ENCODE measurements around the gene LLGL2.
"Not testable (repeated sequence)": the region's sequence is repeated elsewhere in the genome, so short reads cannot be mapped to it uniquely, and the experiment has no call there.

Gene LLGL2, protein sequence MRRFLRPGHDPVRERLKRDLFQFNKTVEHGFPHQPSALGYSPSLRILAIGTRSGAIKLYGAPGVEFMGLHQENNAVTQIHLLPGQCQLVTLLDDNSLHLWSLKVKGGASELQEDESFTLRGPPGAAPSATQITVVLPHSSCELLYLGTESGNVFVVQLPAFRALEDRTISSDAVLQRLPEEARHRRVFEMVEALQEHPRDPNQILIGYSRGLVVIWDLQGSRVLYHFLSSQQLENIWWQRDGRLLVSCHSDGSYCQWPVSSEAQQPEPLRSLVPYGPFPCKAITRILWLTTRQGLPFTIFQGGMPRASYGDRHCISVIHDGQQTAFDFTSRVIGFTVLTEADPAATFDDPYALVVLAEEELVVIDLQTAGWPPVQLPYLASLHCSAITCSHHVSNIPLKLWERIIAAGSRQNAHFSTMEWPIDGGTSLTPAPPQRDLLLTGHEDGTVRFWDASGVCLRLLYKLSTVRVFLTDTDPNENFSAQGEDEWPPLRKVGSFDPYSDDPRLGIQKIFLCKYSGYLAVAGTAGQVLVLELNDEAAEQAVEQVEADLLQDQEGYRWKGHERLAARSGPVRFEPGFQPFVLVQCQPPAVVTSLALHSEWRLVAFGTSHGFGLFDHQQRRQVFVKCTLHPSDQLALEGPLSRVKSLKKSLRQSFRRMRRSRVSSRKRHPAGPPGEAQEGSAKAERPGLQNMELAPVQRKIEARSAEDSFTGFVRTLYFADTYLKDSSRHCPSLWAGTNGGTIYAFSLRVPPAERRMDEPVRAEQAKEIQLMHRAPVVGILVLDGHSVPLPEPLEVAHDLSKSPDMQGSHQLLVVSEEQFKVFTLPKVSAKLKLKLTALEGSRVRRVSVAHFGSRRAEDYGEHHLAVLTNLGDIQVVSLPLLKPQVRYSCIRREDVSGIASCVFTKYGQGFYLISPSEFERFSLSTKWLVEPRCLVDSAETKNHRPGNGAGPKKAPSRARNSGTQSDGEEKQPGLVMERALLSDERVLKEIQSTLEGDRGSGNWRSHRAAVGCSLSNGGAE

DNA sequence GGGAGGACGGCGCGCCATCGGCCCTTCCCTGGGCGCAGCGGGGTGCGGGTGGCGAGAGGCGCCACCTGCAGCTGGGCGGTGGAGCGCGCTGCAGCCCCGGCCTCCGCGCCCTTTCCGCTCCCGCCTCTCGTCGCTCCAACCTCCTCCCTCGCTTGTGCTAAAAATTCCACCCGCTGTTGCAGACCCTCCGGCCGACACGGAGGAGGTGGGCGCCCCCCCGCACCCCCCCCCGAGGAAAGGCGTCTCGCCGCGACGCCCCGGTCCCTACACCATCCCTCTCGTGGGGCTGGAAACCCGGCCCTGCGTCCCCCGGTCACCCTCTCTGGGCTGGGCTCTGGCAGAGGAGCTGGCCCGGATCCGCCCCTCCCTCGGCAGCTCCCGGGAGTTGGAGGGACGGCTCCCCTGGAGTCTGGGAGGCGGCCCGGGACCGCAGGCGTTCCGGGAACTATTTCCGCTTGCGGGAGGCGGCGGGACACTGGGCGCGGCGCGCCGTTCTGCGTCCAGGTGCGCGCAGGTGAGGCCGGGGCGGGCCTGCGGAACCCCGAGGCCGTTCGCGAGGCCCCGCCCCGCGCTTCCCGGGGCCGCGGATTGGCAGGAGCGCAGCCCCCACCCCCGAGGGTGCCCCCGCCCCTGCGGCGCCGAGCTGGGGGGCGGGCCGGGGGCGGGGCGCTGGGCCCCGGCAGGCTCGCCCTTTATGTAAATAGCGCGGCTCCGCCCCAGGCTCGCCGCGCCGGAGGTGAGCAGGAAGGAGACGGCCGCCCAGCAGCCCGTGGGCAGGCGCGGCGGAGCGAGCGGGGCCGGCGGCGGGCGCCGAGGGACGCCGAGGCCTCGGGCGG is at the start of gene LLGL2:
Gene LLGL2 (plus strand): TSS at position 728 of the 836 bp plus-strand sequence. CDS start 17,730 bp downstream, outside the sequence.
- peak; percentile 74 for DNase-seq

DNA sequence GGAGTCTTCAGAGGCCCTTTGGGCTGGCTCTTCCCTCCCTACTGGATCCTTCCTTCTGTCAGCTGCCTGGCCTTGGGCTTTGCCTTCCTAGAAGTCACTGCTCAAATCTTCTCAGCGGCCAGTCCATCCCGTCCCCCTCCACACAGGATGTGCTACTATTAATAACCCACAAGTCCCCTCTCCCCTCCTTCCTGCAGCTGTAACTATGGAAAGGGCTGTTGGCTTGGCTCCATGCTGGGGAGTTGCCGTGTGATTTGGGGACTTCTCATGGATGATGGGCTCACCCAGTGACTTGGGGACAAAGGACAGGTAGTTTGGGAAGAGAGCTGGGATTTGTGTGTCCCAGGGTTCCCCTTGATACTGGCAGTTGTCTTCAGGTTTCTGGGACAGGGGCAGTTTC is 49.6 kb upstream of the LLGL2 start:
- no peak for DNase-seq

DNA sequence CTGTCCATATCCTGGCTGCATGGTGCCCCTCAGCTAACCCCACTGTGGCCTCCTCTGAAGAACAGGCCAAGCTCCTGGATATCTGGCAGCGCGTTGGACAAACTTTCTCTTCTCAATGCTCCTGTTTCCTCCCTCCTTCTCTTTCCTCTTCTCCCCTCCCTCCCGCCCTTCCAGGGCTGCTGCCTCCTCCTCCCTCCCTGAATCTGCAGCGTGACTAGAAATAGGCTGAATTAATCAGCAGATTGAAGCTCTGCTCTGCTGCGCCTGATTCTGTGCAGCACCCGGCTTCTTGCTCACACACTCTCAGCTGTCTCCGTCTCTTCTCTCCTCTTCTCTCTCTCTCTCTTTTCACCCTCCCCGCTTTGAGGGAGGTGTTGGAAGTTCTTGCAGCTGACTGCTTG is 49.2 kb upstream of the LLGL2 start:
- DNase-seq: no peak

DNA sequence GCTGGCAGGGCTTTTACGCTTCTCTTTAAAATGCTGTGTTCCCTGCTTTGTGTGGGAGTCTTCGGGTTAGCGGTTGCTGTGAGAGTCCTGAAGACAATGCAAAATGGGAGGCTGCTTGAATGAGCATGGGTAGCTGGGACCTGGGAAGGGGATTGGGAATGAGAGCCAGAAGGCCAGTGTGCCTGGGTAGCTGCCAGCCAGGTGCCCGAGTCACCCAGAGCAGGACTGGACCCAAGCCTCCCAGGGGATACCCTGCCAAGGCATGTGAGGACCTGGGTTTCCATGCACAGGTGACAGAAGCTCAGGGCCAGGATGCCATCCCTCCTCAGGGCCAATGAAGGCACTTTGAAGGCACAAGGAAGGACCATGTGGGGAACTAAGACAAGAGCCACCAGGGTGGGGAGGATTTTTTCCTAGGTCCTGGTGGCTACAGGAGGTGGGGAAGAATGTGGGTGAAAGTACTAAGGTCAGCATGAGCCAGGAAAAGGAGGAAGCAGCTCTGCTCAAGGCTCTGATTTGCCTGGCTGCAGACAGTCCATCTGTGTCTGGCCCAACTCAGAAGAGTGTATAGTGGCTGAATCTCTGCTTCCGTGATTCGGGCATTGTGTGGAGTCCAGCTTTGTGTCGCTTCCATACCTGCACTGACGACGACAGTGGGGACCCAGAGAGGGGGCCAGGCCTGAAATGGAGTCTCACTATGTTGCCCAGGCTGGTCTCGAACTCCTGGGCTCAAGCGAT is 48.6 kb upstream of the LLGL2 start:
- no peak for DNase-seq

DNA sequence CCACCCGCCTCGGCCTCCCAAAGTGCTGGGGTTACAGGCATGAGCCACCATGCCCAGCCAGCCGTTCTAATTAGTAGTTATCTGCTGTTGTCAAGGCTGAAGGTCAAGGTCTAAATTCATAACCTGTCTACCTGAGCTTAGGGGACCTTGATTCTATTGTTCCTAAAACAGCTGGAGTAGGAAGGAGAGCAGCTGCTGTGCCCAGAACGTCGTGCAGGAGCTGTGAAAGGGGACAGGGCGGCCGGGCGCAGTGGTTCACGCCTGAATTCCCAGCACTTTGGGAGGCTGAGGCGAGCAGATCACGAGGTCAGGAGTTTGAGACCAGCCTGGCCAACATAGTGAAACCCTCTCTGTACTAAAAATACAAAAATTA is 48.0 kb upstream of the LLGL2 start:
- not testable (repeated sequence) for DNase-seq

DNA sequence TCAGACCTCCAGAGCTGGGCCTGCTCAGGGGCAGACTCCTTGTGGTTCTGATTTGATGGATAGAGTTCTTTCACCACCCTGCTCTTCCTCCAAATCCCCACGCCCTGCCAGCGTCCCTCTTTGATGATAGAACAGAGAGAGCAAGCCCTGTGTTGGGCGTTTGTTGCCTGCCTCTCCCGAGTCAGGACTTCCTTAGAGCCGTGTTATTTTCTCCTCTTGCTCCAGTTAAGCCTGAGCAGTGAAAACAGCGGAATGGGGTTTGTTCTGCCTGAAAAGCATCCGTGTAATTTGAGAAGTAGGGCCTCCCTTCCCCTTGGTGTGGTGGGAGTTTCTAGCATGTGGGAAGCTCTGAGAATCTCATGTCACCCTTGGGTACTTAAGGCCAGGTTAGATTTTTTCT is 47.0 kb upstream of the LLGL2 start:
- no peak for DNase-seq

DNA sequence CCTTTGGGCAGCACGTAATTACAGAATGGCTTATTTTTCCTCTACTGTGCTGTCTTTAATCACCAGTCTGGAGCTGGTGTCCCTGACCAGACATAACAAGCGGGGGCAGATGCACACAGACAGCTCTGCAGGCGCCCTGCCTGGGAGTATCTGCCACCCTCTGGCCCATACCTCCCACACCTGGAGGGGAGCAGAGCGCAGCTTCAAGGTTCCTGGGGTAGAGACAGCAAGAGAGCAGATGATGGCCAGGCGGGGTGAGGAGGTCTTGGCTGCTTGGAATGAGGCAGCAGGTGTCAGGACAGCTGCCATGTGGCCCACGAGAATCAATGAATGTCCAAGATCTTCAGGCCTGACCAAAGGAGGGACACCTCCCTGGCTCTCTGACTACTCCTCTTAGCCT is 45.2 kb upstream of the LLGL2 start:
- DNase-seq: no peak

DNA sequence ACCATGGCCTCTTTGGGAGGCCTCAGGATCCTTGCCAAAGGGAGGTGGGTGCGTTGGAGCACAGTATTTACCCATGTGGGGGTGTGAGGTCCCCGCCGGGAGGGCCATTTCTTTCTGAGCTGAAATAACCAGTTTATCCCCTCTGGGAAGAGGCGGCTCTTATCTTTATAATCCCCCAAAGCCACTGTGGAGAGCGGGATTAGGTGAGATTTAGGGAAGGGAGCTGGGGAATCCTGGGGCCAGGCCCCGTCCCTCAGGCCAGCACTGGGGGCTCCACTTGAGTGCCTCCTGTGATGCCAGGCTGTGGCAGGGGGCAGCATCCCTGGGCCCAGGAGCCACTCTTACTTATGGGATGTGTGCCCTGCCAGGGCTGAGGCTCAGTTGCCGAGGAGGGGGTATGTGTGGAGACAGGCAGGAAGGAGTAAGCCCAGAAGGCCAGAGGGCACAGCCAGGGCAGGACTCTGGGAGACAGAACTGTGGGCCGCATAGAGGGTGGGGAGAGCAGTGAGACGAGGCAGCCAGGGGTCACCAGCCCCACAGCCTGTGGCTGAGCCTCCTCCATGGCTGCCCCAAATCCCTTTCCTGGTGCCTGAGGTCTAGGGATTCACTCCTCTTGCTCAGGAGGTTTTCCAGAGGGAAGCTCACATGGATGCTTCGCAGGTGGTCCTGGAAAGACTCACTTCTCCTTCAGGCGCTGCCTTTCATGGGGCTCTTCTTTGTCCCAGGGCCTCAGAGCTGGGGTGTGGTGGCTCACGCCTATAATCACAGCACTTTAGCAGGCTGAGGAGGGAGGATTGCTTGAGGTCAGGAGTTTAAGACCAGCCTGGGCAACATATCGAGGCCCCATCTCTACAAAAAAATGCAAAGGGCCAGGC is 44.1 kb upstream of the LLGL2 start:
- no peak for DNase-seq

DNA sequence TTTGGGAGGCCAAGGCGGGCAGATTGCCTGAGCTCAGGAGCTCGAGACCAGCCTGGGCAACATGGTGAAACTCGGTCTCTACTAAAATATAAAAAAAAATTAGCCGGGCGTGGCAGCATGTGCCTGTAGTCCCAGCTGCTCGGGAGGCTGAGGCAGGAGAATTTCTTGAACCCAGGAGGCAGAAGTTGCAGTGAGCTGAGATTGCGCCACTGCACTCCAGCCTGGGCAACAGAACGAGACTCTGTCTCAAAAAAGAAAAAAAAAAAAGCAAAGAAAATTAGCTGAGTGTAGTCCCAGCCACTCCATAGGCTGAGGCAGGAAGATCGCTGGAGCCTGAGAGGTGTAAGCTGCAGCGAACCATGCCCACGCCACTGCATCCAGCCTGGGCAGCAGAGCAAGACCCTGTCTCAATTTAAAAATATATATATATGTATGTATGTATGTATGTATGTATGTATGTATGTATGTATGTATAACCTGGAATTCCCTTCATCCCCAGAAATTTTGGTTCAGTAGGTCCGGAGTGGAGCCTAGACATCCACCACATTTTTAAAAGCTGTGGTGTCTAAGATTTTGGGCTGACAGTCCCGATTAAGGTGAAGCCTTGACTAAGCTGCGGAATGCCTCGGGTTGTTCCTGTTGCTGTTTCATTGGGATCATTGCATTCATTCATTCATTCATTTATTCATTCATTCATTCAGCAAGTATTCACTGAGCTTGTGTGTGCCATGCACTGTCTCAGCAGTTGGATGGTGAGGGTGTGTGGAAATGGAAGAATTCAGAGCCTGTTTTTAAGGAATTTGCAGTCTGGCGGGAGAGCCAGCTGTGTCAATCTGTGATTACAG is 43.2 kb upstream of the LLGL2 start:
- no peak for DNase-seq

DNA sequence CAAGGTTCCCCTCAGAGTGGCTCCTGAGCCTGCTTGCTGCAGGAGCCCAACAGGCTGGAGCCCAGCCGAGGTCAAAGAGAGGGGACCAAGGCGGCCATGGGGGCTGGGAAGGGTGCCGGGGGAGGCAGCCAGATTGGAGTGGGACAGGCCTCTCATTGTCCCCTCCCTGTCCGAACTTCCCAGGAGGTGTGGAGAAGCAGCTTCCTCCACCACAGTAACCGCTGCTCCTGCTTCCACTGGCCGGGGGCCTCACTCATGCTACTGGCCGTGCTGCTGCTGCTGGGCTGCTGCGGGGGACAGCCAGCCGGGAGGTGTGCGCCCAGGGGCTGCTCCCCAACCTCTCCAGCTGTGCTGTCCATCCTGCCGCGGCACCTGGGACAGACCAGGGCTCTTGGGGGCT is 39.8 kb upstream of the LLGL2 start:
- no peak for DNase-seq

DNA sequence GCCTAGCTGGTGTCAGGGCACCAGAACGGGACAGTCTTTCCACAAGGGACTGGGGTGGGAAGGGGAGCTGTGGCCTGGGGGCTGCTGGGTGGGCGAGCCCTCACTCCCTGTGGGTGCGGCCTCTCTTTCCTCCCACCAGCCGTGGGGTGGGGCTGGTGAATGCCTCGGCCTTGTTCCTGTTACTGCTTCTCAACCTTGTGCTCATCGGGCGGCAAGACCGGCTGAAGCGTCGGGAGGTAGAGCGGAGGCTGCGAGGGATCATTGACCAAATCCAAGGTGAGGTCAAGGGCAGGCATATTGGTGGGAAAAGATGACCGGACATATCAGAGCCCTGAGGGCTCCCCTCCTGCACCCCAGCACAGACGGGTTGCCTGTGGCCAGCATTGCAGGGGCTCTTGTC is 39.3 kb upstream of the LLGL2 start:
- no peak for DNase-seq

DNA sequence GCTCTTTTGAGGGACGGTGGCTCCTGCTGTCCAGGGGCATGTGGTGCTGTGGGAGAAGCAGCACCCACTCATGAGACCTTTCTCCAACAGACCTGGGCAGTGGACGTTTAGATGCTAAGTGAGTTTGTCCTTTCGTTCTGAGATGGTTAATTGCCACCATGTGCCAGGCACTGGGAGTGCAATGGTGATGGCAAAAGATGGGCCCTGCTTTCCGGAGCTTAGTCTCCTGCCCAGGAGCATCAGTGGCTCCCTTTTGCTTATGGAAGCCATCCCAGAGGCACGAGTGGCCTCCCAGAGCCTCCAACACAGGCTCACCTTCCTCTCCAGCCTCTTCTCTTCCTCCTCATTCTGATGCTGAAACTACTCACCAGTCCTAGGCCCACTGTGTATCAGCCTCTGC is 38.5 kb upstream of the LLGL2 start:
- no peak for DNase-seq

DNA sequence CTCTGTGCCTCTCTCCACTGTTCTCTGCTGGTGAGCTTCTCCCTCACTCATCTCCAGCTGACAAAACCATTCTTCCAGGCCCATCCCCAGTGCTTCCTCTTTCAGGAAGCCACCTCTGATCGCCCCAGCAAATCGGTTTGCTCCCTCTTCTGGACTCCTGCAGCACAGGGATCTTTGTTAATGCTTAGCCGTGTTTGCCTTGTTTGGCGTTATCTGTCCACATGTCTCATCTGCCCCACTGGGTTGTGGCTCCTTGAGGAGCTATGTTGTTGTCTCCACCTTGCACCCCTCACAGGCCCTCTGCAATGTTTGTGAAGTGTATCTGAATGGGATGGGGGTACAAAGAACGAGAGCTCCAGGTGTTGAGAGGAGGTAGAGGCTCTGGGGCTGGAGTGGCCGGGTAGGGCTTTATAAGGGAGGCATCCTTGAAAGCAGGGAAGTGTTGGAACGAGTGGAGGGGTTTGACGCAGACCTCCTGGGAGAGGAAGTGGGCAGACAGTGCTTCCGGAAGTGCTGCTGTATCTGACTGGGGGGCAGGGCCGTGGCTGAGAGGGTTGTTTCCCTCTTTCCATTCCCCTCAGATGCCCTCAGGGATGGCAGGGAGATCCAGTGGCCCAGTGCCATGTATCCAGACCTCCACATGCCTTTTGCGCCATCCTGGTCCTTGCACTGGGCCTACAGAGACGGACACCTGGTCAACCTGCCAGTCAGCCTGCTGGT is 38.0 kb upstream of the LLGL2 start:
- no peak for DNase-seq

DNA sequence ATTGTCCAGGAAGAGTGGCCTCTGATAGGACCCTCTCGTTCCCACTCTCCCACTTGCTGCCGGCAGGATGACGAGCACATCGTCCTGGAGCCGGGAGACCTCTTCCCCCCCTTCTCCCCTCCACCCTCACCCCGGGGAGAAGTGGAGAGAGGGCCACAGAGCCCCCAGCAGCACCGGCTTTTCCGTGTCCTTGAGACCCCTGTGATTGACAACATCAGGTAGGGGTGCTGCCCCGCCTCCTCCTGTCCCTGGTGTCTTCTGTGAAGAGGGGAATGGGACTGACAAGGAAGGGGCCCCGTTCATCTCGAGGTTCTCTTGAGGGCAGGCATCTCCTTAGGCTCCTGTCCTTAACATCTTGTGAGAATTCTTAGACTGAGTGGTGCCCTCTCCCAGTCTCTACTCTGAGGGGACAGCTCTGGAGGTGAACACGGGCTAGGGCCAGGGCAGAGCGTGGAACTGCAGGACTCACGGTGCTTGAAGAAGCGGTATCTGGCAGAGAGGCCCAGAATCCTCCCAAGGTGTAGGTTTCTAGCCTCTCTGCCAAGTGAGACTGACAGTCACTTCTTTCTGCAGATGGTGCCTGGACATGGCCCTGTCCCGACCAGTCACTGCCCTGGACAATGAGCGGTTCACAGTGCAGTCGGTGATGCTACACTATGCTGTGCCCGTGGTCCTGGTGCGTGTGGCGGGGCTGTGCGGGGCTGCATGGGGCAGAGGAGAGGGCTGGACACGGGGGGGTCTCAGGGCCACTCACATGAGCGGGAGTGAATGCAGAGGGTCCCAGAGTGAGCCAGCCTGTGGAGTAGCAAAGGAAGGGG is 36.6 kb upstream of the LLGL2 start:
- DNase-seq: no peak

DNA sequence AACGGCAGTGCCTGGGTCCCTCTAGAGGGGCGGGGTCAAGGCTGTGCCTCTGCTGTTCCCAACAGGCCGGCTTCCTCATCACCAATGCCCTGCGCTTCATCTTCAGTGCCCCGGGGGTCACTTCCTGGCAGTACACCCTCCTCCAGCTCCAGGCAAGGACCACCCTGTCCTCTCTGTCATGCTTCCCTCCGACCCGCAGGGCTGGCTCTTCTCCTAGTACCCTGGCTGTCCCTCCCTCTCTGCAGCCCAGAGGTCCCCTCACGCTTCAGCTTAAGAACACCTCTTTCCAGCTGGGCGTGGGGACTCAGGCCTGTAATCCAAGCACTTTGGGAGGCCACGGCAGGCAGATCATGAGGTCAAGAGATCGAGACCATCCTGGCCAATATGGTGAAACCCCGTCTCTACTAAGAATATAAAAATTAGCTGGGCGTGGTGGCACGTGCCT is 36.0 kb upstream of the LLGL2 start:
- no peak for DNase-seq

DNA sequence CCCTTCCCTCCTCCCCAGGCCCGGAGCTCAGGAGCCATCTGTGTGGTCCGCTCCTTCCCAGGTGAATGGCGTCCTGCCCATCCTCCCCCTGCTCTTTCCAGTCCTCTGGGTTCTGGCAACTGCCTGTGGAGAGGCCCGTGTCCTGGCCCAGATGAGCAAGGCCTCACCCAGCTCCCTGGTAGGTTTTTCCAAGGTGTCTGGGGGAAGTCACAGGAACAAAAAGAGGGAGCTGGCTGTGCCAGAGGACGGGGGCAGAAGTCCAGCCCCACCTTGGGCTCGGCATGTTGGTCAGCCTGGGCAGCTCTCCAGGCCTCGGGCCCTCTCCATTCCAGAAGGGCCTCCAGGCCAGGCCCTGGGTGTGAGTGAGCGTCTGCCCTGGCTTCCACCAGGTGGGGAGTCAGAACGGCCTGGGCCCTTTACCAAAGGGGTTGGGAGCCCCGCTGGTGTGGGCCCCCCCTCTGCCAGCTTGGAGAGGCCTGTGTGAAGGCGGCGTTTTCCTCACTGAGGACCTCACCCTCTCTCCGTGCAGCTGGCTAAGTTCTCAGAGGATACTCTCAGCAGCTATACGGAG is 35.2 kb upstream of the LLGL2 start:
- DNase-seq: no peak

DNA sequence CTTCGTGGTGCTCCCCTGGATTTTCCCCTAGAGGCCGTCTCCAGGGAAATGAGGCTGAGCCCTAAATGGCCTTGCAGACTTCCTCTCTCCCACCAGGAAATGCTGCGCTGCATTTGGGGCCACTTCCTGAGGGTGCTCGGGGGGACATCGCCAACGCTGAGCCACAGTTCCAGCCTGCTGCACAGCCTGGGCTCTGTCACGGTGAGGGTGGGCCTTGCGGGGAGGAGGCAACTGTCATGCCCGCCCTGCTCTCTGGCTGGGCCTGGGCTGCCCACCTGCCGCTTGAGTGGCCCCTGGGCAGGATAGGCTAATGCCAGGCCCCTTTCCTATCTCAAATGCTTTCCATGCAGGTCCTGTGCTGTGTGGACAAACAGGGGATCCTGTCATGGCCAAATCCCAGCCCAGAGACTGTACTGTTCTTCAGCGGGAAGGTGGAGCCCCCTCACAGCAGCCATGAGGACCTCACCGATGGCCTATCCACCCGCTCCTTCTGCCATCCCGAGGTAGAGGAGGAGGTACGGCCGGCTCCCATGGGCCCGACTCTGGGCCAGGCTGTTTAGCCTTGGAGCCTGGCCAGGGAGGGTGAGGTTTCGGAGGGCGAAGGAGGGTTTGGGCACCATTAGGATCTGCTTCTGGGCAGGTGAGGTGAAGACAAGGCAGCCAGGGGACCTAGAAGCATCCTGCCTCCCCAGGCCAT is 34.4 kb upstream of the LLGL2 start:
- no peak for DNase-seq

Measured in retina (tissue), 1 donor.